K562 (cell line): Measurements from ENCODE around the gene MEGF11. TPM values are rescaled to one million over a fixed set of nuclear protein-coding genes. Genes with fewer than 3 reads are reported as not detected.

Source experiments
- HLTF ChIP-seq: fragments of 450-650 bp; IDR thresholded peaks from 2 replicates; pipeline ENCODE4 v1.6.1; 2016
- MEF2D ChIP-seq: conservative IDR thresholded peaks from 2 replicates; pipeline ENCODE4 v1.6.1; 2016; ENCODE audit warnings: low read depth, missing genetic modification characterization, missing compliant biosample characterization
- MGA ChIP-seq: fragments of 450-650 bp; IDR thresholded peaks from 2 replicates; pipeline ENCODE4 v1.6.1; 2016; ENCODE audit warnings: mild to moderate bottlenecking, moderate library complexity
- MLLT1 ChIP-seq, 2 experiments: fragments of 450-650 bp; IDR thresholded peaks; 2 replicates each; pipeline ENCODE4 v1.6.1; 2016
- NCOR1 ChIP-seq: fragments of 450-650 bp; IDR thresholded peaks from 2 replicates; pipeline ENCODE4 v1.6.1; 2016; ENCODE audit warnings: mild to moderate bottlenecking, moderate library complexity
- POLR2B ChIP-seq: fragments of 450-650 bp; IDR thresholded peaks from 2 replicates; pipeline ENCODE4 v1.6.1; 2018; ENCODE audit warnings: low read depth; ENCODE audit not compliant: partially characterized antibody
- POU5F1 ChIP-seq: fragments of 150-350 bp; IDR thresholded peaks from 2 replicates; pipeline ENCODE4 v1.6.1; 2014; ENCODE audit warnings: borderline replicate concordance, low read length, low read depth, mild to moderate bottlenecking; ENCODE audit not compliant: partially characterized antibody
- PPARD ChIP-seq: fragments of 250-450 bp; sonication (Bioruptor Pico); IDR thresholded peaks from 2 replicates; pipeline ENCODE4 v1.8.0; 2022; ENCODE audit warnings: inconsistent platforms, mild to moderate bottlenecking, moderate library complexity
- SP1 ChIP-seq: sonication (generic); formaldehyde crosslinking; IDR thresholded peaks from 2 replicates; pipeline ENCODE4 v1.8.1; 2022; ENCODE audit warnings: mild to moderate bottlenecking, missing genetic modification reagents
- TFAP4 ChIP-seq: sonication (generic); formaldehyde crosslinking; IDR thresholded peaks from 2 replicates; pipeline ENCODE4 v1.8.0; 2022; ENCODE audit warnings: missing genetic modification reagents, mild to moderate bottlenecking, moderate library complexity, borderline replicate concordance
- ZNF232 ChIP-seq: sonication (generic); formaldehyde crosslinking; IDR thresholded peaks from 2 replicates; pipeline ENCODE4 v1.8.0; 2022; ENCODE audit warnings: mild to moderate bottlenecking, missing genetic modification reagents
- ZNF551 ChIP-seq: fragments of 250-450 bp; sonication (Bioruptor Pico); IDR thresholded peaks from 2 replicates; pipeline ENCODE4 v1.5.0; 2021; ENCODE audit warnings: mild to moderate bottlenecking, moderate library complexity
- polyA plus RNA-seq, 8 experiments: library from polyadenylated mRNA; depleted of rRNA in 4 of 8; stranded (reverse) in 5 of 8; unstranded in 3 of 8; fragments of >200 nt; fragmentation: Nextera tagmentation in 2 of 8; fragmentation: Illumina TruSeq in 1 of 8; extraction: Ambion mirVana in 2 of 8; extraction: Trizol in 1 of 8; gene quantifications; 2 replicates each; pipeline versions ENCODE4 v1.2.1 to v1.2.3, GENCODE V29; 2011 to 2014; ENCODE audit warnings: inconsistent platforms in 1 of 8, missing spikeins in 1 of 8
- total RNA-seq, 7 experiments: library from RNA; depleted of rRNA in 6 of 7; stranded (reverse); fragments of >200 nt in 6 of 7; fragmentation: Illumina TruSeq in 2 of 7; extraction: Trizol in 2 of 7; gene quantifications; 2 replicates each; pipeline versions ENCODE4 v1.2.1 to v1.2.3, GENCODE V29; 2011 to 2021; ENCODE audit warnings: low replicate concordance in 1 of 7

The MEGF11 gene
- total and polyA plus RNA-seq, 9 of the 15 experiments (the other 6 are each of a cell fraction or from before 2014, with no cell fraction given), result 0.06 to 0.23 (median 0.20) TPM; not detected in 6

DNA sequence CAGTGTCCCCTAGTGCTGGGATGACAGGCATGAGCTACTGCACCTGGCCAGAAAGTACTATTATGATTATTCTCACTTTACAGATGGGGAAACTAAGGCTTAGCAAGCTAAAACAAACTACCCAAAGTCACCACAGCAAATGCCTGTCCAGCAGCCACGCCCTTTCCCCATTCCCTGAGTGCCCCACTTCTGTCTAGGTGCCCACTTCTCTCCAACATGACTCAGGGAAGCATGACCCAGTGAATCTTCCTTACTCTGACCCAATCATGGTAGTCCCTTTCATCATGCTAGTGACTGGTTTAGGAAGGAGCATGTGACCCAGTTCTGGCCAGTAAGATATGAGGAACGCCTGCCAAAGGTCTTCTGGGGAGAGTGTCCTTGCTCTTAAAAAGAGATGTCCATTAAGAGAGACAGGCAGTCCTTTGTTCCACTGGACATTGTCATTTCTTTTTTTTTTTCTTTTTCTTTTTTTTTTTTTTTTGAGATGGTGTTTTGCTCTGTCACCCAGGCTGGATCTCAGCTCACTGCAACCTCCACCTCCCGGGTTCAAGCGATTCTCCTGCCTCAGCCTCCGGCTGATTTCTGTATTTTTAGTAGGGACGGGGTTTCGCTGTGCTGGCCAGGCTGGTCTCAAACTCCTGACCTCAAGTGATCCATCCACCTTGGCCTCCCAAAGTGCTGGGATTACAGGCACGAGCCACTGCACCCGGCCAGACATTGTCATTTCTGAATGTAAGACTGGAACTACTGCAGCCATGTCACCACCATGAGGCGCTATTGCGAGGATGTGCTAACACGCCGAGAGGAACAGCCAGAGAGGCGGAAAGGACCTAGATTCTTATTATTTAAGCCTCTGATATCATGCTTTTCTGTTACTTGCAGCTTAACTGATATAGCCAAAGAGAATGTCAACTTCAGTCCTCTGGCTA, 19.8 kb downstream of the MEGF11 start (continued):
- no peak; the same call in 1 of the 2 replicates for TF ChIP-seq MGA
- TF ChIP-seq ZNF232 (CRISPR knock-in tag), result no peak
- TF ChIP-seq PPARD (CRISPR knock-in tag), result no peak
- TF ChIP-seq ZNF551 (CRISPR knock-in tag), result no peak
- no peak for TF ChIP-seq POLR2B
- TF ChIP-seq SP1, result no peak
- no peak for TF ChIP-seq HLTF
- TF ChIP-seq MLLT1 (IDR thresholded peaks at IDR 0.05), result no peak
- TF ChIP-seq NCOR1, result no peak
- peak; percentile 57; the same call in 1 of the 2 replicates for TF ChIP-seq MEF2D (tag)
- TF ChIP-seq TFAP4 (CRISPR knock-in tag), result no peak
- TF ChIP-seq POU5F1, result no peak
